HEK293T (cell line): ENCODE measurements around the gene CAPN5.

ENCODE experiments used
- ARNT ChIP-seq: fragments of 450-650 bp; IDR thresholded peaks from 2 replicates; pipeline ENCODE4 v1.6.1; 2017; ENCODE audit warnings: mild to moderate bottlenecking
- CTBP1 ChIP-seq: fragments of 450-650 bp; IDR thresholded peaks from 2 replicates; pipeline ENCODE4 v1.6.1; 2016; ENCODE audit warnings: borderline replicate concordance
- ELF4 ChIP-seq: fragments of 450-650 bp; IDR thresholded peaks from 2 replicates; pipeline ENCODE4 v1.6.1; 2017; ENCODE audit warnings: antibody characterized with exemption
- FOXA1 ChIP-seq: fragments of 450-650 bp; IDR thresholded peaks from 2 replicates; pipeline ENCODE4 v1.6.1; 2016; ENCODE audit warnings: mild to moderate bottlenecking
- FOXK2 ChIP-seq: fragments of 450-650 bp; IDR thresholded peaks from 2 replicates; pipeline ENCODE4 v1.6.1; 2016; ENCODE audit warnings: mild to moderate bottlenecking
- HDGF ChIP-seq: fragments of 450-650 bp; IDR thresholded peaks from 2 replicates; pipeline ENCODE4 v1.6.1; 2017; ENCODE audit warnings: antibody characterized with exemption, borderline replicate concordance
- LEF1 ChIP-seq: fragments of 450-650 bp; IDR thresholded peaks from 2 replicates; pipeline ENCODE4 v1.6.1; 2017; ENCODE audit warnings: mild to moderate bottlenecking, borderline replicate concordance
- NFRKB ChIP-seq: fragments of 450-650 bp; IDR thresholded peaks from 2 replicates; pipeline ENCODE4 v1.6.1; 2016; ENCODE audit warnings: mild to moderate bottlenecking, moderate library complexity
- SP1 ChIP-seq: fragments of 450-650 bp; IDR thresholded peaks from 2 replicates; pipeline ENCODE4 v1.6.1; 2017
- SUZ12 ChIP-seq: fragments of 450-650 bp; IDR thresholded peaks from 2 replicates; pipeline ENCODE4 v1.6.1; 2016; ENCODE audit warnings: mild to moderate bottlenecking
- TARDBP ChIP-seq: fragments of 450-650 bp; IDR thresholded peaks from 2 replicates; pipeline ENCODE4 v1.6.1; 2016
- ZNF384 ChIP-seq: fragments of 450-650 bp; IDR thresholded peaks from 2 replicates; pipeline ENCODE4 v1.6.1; 2016

DNA sequence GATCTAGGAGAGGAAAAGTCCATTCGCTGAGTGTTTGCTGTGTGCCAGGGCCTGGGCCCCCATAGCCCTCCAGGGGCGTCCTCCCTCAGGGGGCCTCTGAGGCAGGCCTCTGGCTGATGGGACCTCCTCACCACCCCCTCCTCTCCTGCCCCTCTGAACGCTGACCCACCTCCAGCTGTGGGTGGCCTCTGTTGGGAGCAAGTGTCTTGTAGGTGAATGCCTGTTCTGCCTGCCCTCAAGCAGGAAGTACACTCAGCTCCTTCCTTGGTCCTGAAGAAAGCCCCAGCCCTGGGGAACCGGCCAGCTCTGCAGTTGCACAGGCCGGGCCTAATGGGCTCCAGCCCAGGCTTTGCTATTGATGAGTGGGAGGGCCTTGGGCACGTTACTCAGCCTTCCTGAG, 64.8 kb downstream of the CAPN5 start:
- TF ChIP-seq NFRKB (no peak), ZNF384 (no peak), ELF4 (no peak), SP1 (no peak), SUZ12 (no peak), CTBP1 (no peak), FOXK2 (no peak), HDGF (no peak), LEF1 (no peak), ARNT (no peak), TARDBP (no peak), FOXA1 (no peak)
